Breast epithelium (tissue), 4 donors: ENCODE results near the gene ZNF860. TPM values are rescaled to one million over a fixed set of nuclear protein-coding genes. Genes with fewer than 3 reads are reported as not detected.

Source experiments
- DNase-seq, 2 donors: peaks; one replicate each; pipeline ENCODE4 v3.0.0-alpha.2; 2019; ENCODE audit warnings: low spot score in 2 of 2
- H3K27ac ChIP-seq, 2 donors: fragments of 200-600 bp; sonication (generic) in 1 of 2; one replicate each; pipeline ENCODE4 v1.5.1; 2016 to 2019; ENCODE audit warnings: mild to moderate bottlenecking in 1 of 2
- H3K27me3 ChIP-seq, 2 donors: fragments of 200-600 bp; sonication (generic) in 1 of 2; one replicate each; pipeline versions ENCODE4 v1.5.1 to v1.6.0; 2017 to 2019; ENCODE audit warnings: control low read depth in 1 of 2, mild to moderate bottlenecking in 1 of 2
- H3K36me3 ChIP-seq: fragments of 200-600 bp; one replicate; pipeline ENCODE4 v1.5.1; 2019
- H3K4me1 ChIP-seq, 2 donors: fragments of 200-600 bp; sonication (generic); one replicate each; pipeline ENCODE4 v1.5.1; 2016 to 2019; ENCODE audit warnings: control low read depth in 1 of 2
- H3K4me3 ChIP-seq, 3 donors: fragments of 200-600 bp; sonication (generic); 1 replicate in 2 of 3; 2 replicates in 1 of 3; pipeline ENCODE4 v1.5.1; 2016 to 2019; ENCODE audit warnings: mild to moderate bottlenecking in 3 of 3, moderate library complexity in 2 of 3
- H3K9me3 ChIP-seq, 2 donors: fragments of 200-600 bp; sonication (generic) in 1 of 2; one replicate each; pipeline ENCODE4 v1.5.1; 2016 to 2019; ENCODE audit warnings: control low read depth in 1 of 2
- POLR2A ChIP-seq: fragments of 450-650 bp; IDR thresholded peaks from one replicate; pipeline ENCODE4 v1.6.1; 2016; ENCODE audit warnings: antibody characterized with exemption, mild to moderate bottlenecking, moderate library complexity
- POLR2AphosphoS5 ChIP-seq, 3 donors: sonication (generic); formaldehyde crosslinking; IDR thresholded peaks; one replicate each; pipeline ENCODE4 v1.6.1; 2017; ENCODE audit warnings: antibody characterized with exemption in 3 of 3
- intact Hi-C: fragments of 100-400 bp; cut with DNase I; formaldehyde crosslinking; loops from one replicate; pipeline ENCODE4 v1.15.1; 2023; ENCODE audit warnings: low total_unique reads
- total RNA-seq, 3 donors: library from RNA; depleted of rRNA; stranded (reverse); fragments of >200 nt; gene quantifications; one replicate each; pipeline ENCODE4 v1.1.0, GENCODE V29; 2016
- TF ChIP-seq, protein P1 (sequence below), 3 donors: fragments of 450-650 bp; IDR thresholded peaks; one replicate each; pipeline ENCODE4 v1.5.1; 2016 to 2017; ENCODE audit warnings: antibody characterized with exemption in 3 of 3, mild to moderate bottlenecking in 3 of 3, moderate library complexity in 3 of 3

ZNF860 gene
- total RNA-seq, 3 donors from 2014 or later: 0.80 to 4.2 (median 3.3) TPM

DNA sequence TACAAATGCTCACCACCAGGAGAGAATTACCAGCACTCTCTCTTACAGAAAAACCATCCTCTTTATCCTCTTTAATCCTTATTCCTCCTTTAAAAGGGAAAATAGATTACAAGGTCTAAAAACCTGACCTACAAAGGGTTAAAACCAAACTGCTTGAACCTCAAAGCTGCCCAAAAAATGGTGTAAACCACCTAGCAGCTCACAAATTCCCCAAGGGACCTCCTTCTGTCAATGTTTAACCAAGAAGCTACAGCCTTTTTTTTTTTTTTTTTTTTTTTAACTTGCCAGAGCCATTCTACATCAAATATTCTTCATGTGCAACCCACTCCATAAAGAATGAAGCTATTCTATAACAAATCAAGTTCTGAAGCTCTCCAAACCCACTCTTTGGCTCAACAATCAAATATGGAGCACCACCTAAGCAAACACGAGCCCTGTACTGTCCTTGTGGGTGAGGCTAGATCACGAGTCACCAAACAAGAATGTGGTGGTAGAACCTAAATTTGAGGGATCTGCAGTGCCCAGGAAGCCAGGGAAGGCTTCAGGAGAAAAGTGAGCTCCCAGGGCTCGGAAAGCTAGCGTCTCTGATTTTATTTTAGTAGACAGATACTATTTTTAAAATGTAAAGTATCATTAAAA lies 20.6 kb upstream of the ZNF860 start:
- Histone ChIP-seq H3K27me3 (no peaks in the 10 kb centered on the region), H3K4me3 (no peak overlapping the region), H3K36me3 (no peaks in the 10 kb centered on the region), H3K27ac (peak overlapping the region; percentile 81 to 85), H3K4me1 (peaks cover 6 to 13% of the 10 kb centered on the region in 2 donors), H3K9me3 (peaks cover 0 to under 1% of the 10 kb centered on the region in 2 donors)
- TF ChIP-seq POLR2AphosphoS5 (IDR thresholded peaks at IDR 0.05) (no peak), POLR2A (no peak)
- TF ChIP-seq, protein P1, sequence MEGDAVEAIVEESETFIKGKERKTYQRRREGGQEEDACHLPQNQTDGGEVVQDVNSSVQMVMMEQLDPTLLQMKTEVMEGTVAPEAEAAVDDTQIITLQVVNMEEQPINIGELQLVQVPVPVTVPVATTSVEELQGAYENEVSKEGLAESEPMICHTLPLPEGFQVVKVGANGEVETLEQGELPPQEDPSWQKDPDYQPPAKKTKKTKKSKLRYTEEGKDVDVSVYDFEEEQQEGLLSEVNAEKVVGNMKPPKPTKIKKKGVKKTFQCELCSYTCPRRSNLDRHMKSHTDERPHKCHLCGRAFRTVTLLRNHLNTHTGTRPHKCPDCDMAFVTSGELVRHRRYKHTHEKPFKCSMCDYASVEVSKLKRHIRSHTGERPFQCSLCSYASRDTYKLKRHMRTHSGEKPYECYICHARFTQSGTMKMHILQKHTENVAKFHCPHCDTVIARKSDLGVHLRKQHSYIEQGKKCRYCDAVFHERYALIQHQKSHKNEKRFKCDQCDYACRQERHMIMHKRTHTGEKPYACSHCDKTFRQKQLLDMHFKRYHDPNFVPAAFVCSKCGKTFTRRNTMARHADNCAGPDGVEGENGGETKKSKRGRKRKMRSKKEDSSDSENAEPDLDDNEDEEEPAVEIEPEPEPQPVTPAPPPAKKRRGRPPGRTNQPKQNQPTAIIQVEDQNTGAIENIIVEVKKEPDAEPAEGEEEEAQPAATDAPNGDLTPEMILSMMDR (IDR thresholded peaks at IDR 0.05): no peak
- no peak for DNase-seq
- intact Hi-C loops: no loop called here

DNA sequence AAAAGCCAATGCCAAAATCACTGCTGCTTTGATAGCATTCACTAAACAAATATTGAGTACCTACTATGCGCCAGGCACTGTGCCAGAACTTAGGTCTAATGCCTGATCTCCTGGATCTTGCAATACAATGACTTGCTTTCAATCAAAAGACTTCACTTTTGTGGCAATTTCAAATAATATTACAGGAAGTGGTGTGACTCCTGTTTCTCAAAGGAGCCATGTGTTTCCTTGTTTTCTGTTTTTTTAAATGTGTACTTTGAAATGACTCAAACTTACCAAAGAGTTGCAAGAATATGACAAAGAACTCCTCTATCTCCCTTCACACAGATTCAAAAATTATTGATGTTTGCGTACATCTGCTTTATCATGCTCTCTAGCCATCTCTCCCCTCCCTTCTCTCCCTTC lies 18.7 kb upstream of the ZNF860 start:
- H3K4me1 ChIP-seq: peaks cover 6 to 13% of the 10 kb centered on the region in 2 donors
- no peak overlapping the region for H3K4me3 ChIP-seq
- intact Hi-C loops: no loop called here
- H3K9me3 ChIP-seq: no peaks in the 10 kb centered on the region
- H3K27me3 ChIP-seq: no peaks in the 10 kb centered on the region
- no peaks in the 10 kb centered on the region for H3K36me3 ChIP-seq
- H3K27ac ChIP-seq: peak overlapping the region in 1 of 2 donors; percentile 42
- DNase-seq: no peak
- TF ChIP-seq, protein P1 (IDR thresholded peaks at IDR 0.05): no peak
- TF ChIP-seq POLR2A (no peak), POLR2AphosphoS5 (IDR thresholded peaks at IDR 0.05) (no peak)

DNA sequence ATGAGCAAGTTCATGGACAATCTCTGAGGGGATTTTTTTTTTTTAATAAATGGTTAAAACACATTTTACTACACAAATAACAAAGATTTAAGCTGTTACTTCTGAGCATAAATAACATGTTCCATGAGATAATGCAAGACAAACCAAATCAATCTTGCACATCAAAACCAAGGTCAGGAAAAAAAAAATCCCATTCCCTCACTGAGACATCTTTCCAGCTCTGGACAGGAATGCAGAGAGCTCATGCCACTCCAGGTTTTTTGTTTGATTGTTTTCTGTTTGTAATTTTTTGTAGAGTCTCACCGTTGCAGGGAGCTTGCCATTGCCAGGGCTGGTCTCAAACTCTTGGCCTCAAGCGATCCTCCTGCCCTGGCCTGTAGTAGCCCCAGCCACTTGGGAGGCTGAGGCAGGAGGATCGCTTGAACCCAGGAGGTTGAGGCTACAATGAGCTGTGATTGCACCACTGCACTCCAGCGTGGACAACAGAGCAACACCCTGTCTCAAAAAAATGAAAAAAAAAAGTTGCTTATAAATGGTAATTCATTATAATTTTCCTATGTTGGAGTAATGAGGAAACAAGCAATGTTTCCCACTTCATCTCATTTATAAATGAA lies 14.5 kb upstream of the ZNF860 start:
- intact Hi-C loops: no loop called here
- H3K27ac ChIP-seq: peak overlapping the region; percentile 57 to 86
- DNase-seq: no peak

DNA sequence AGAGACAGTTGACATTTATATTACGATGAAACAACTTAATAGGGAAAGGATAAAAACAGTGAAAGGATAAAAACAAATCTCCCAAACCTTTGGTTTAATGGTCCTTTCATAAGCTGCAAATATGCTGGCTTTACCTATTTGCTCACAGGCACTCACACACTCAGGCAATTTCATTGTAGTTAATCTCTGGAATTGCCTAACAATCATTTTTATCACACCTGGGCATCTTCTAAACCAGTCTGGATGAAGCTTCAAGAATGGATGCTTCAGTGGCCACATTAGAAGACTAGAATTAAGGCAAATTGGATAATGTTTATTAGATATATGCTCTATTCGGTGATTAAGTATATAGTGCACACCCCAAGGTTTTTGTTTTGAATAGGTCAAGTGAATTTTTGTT lies 14.0 kb upstream of the ZNF860 start:
- H3K4me3 ChIP-seq: no peak overlapping the region
- intact Hi-C loops: no loop called here
- H3K4me1 ChIP-seq: peaks cover 0 to 4% of the 10 kb centered on the region in 2 donors
- H3K36me3 ChIP-seq: no peaks in the 10 kb centered on the region
- TF ChIP-seq POLR2A (no peak), POLR2AphosphoS5 (IDR thresholded peaks at IDR 0.05) (no peak)
- TF ChIP-seq, protein P1 (IDR thresholded peaks at IDR 0.05): no peak
- H3K27ac ChIP-seq: peak overlapping the region; percentile 57 to 86
- H3K9me3 ChIP-seq: no peaks in the 10 kb centered on the region
- no peak for DNase-seq
- no peaks in the 10 kb centered on the region for H3K27me3 ChIP-seq

More for the DNA sequence above, 14.5 kb upstream of the ZNF860 start:
- no peaks in the 10 kb centered on the region for H3K9me3 ChIP-seq
- H3K36me3 ChIP-seq: no peaks in the 10 kb centered on the region
- peaks cover 0 to 4% of the 10 kb centered on the region in 2 donors for H3K4me1 ChIP-seq
- H3K4me3 ChIP-seq: no peak overlapping the region
- no peaks in the 10 kb centered on the region for H3K27me3 ChIP-seq
- TF ChIP-seq POLR2A (no peak), POLR2AphosphoS5 (IDR thresholded peaks at IDR 0.05) (no peak)
- TF ChIP-seq, protein P1 (IDR thresholded peaks at IDR 0.05): no peak

DNA sequence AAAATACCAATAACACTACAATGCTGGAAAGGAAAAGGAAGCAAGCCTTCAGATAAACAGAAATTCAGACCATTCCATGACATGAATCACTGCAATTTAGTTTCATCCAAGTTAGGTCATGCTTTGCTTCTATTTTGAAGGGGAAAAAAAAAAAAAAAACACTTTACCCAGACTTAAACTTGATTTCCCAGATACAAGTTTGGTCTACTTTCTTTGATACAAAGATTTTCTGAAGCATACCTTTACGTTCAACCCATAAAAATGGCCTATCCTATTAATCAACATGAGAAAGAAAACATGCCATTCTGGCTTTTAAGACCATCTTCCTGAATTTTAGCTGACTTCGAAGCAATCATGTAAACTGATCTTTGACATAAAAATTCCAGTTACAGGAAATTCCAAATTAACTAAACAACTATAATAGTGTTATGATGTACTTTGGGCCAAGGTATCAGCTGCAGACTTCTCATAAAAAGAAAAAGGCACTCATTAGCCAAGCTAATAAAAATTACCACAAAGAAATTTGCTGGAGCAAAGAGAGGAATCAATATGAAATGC lies 13.1 kb upstream of the ZNF860 start:
- intact Hi-C loops: no loop called here
- H3K4me1 ChIP-seq: no peaks in the 10 kb centered on the region
- H3K36me3 ChIP-seq: no peaks in the 10 kb centered on the region
- DNase-seq: no peak
- H3K4me3 ChIP-seq: no peak overlapping the region
- no peaks in the 10 kb centered on the region for H3K27me3 ChIP-seq
- TF ChIP-seq POLR2A (no peak), POLR2AphosphoS5 (IDR thresholded peaks at IDR 0.05) (no peak)
- TF ChIP-seq, protein P1 (IDR thresholded peaks at IDR 0.05): no peak
- no peaks in the 10 kb centered on the region for H3K9me3 ChIP-seq
- peak overlapping the region; percentile 74 to 86 for H3K27ac ChIP-seq
